Adrenal gland (tissue), 5 donors: ENCODE results near the gene ACE.

Experiments
- POLR2A ChIP-seq, 2 donors: fragments of 450-650 bp; IDR thresholded peaks; one replicate each; pipeline ENCODE4 v1.6.1; 2017; ENCODE audit warnings: antibody characterized with exemption in 2 of 2, mild to moderate bottlenecking in 2 of 2, moderate library complexity in 1 of 2
- TF ChIP-seq, protein P1 (sequence below), 6 experiments: fragments of 450-650 bp in 4 of 6; fragments of 200-600 bp in 2 of 6; sonication (generic) in 1 of 6; IDR thresholded peaks; 1 replicate in 5 of 6; 2 replicates in 1 of 6; pipeline versions ENCODE4 v1.5.1 to v1.8.0; 2016 to 2021; ENCODE audit warnings: antibody characterized with exemption in 6 of 6, mild to moderate bottlenecking in 2 of 6, moderate library complexity in 1 of 6
- donor health status: DM: no; HTN: no; CAD: no.

- TF ChIP-seq, protein P1, sequence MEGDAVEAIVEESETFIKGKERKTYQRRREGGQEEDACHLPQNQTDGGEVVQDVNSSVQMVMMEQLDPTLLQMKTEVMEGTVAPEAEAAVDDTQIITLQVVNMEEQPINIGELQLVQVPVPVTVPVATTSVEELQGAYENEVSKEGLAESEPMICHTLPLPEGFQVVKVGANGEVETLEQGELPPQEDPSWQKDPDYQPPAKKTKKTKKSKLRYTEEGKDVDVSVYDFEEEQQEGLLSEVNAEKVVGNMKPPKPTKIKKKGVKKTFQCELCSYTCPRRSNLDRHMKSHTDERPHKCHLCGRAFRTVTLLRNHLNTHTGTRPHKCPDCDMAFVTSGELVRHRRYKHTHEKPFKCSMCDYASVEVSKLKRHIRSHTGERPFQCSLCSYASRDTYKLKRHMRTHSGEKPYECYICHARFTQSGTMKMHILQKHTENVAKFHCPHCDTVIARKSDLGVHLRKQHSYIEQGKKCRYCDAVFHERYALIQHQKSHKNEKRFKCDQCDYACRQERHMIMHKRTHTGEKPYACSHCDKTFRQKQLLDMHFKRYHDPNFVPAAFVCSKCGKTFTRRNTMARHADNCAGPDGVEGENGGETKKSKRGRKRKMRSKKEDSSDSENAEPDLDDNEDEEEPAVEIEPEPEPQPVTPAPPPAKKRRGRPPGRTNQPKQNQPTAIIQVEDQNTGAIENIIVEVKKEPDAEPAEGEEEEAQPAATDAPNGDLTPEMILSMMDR (IDR thresholded peaks at IDR 0.05): no peak
- no peak for TF ChIP-seq POLR2A (IDR thresholded peaks at IDR 0.05)
Measured at GRCh38 chr17:63460018-63460417, 16.8 kb upstream of the ACE start.
